ENCODE data around the gene ATP1B1. TPM values are rescaled to one million over a fixed set of nuclear protein-coding genes. Genes with fewer than 3 reads are reported as not detected.
"Not testable (repeated sequence)": the region's sequence is repeated elsewhere in the genome, so short reads cannot be mapped to it uniquely, and the experiment has no call there.

ATP1B1 gene
- polyA plus RNA-seq, 3 donors = 527 to 537 (median 530) TPM

- DNase-seq (ENCODE audit: low read depth in 3 of 3, low spot score in 2 of 3) = no peak
These were observed 32.6 kb downstream of the ATP1B1 start for GRCh38 chr1:169138866-169139670.

GRCh38 chr1:169141356-169141755 is 34.9 kb downstream of the ATP1B1 start:
- no peak for DNase-seq (ENCODE audit: low read depth in 3 of 3, low spot score in 2 of 3)

- DNase-seq (ENCODE audit: low read depth in 3 of 3, low spot score in 2 of 3) = no peak
These were observed 35.6 kb downstream of the ATP1B1 start for GRCh38 chr1:169142129-169142528.

GRCh38 chr1:169143346-169143745 is 36.9 kb downstream of the ATP1B1 start:
- DNase-seq (ENCODE audit: low read depth in 3 of 3, low spot score in 2 of 3) = no peak

- DNase-seq (ENCODE audit: low read depth in 3 of 3, low spot score in 2 of 3) = no peak
These were observed 37.5 kb downstream of the ATP1B1 start for GRCh38 chr1:169143984-169144383.

GRCh38 chr1:169144941-169145626 is 38.6 kb downstream of the ATP1B1 start:
- DNase-seq (ENCODE audit: low read depth in 3 of 3, low spot score in 2 of 3) = no peak

- no peak for DNase-seq (ENCODE audit: low read depth in 3 of 3, low spot score in 2 of 3)
These were observed 40.2 kb downstream of the ATP1B1 start for GRCh38 chr1:169146576-169147214.

GRCh38 chr1:169148472-169149252 is 42.2 kb downstream of the ATP1B1 start:
- peak in 2 of 3 donors; percentile 29 to 34 for DNase-seq (ENCODE audit: low read depth in 3 of 3, low spot score in 2 of 3)

- DNase-seq (ENCODE audit: low read depth in 3 of 3, low spot score in 2 of 3) = no peak
These were observed 43.2 kb downstream of the ATP1B1 start for GRCh38 chr1:169149555-169150286.

GRCh38 chr1:169150641-169151337 is 44.3 kb downstream of the ATP1B1 start:
- no peak for DNase-seq (ENCODE audit: low read depth in 3 of 3, low spot score in 2 of 3)

- no peak for DNase-seq (ENCODE audit: low read depth in 3 of 3, low spot score in 2 of 3)
These were observed 44.9 kb downstream of the ATP1B1 start for GRCh38 chr1:169151338-169151837.

GRCh38 chr1:169155675-169156074 is 49.2 kb downstream of the ATP1B1 start:
- no peak for DNase-seq (ENCODE audit: low read depth in 3 of 3, low spot score in 2 of 3)

GRCh38 chr1:169156580-169156979 is 50.1 kb downstream of the ATP1B1 start:
- DNase-seq (ENCODE audit: low read depth in 3 of 3, low spot score in 2 of 3) = no peak

GRCh38 chr1:169160845-169161495 is 54.5 kb downstream of the ATP1B1 start:
- no peak for DNase-seq (ENCODE audit: low read depth in 3 of 3, low spot score in 2 of 3)

- DNase-seq (ENCODE audit: low read depth in 3 of 3, low spot score in 2 of 3) = no peak
These were observed 55.2 kb downstream of the ATP1B1 start for GRCh38 chr1:169161496-169162194.

- no peak for DNase-seq (ENCODE audit: low read depth in 3 of 3, low spot score in 2 of 3)
These were observed 56.6 kb downstream of the ATP1B1 start for GRCh38 chr1:169163059-169163458.

GRCh38 chr1:169175461-169175860 is 69.0 kb downstream of the ATP1B1 start:
- DNase-seq (ENCODE audit: low read depth in 3 of 3, low spot score in 2 of 3) = no peak

- not testable (repeated sequence) for DNase-seq (ENCODE audit: low read depth in 3 of 3, low spot score in 2 of 3)
These were observed 72.9 kb downstream of the ATP1B1 start for GRCh38 chr1:169179431-169179830.
